Medulla oblongata (tissue), 1 donor: ENCODE measurements around the gene INHBE.

Experiments
- DNase-seq: peaks from one replicate; pipeline ENCODE4 v3.0.0-alpha.2; 2015; ENCODE audit errors: extremely low spot score

Gene INHBE

DNA sequence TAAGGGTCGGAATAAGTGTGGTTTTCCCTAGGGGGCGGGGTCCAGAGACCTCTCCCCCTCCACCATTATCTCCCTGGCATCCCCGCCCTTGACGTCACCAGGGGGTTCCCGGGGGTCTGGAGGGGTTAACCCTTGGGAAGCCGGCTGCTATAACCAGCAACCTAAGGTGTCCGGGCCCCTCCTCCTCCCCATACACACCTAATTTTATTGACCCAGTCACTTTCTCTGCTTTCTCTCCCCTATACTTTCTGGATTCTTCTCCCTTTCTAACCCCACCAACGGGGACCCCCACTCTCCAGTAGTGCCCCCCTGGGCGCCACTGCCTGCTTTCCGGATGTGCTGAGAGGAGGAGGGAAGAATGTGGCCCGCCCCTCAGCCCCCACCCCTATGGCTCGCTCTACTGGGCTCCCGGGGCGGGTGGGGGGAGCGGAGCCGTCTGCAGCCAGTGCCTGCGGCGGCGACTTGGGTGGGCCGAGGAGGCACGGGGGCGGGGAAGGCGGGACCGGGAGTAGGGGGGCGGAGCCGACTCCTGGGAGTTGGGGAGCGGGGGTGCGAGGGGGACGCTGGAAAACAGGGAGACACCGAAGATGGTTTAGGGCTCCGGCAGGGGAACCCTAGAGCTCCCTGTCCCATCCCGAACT lies 6.3 kb downstream of the INHBE start:
- DNase-seq: peak; percentile 41

DNA sequence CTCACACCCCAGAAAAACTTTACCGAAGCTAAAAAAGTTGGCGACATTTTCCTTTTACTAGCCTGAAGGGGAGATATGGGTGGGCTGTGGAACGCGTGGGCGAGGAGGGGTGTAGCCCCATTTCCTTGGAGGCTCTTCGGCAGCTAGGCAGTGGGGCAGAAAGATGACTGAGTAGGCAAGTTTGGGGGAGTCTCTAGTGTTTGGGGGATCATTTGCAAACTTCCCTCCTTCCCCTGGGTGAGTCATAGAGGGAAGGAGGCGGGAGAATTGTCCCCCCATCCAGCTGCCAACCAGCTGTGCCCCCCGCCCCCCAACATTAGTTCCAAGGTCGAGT lies 6.8 kb downstream of the INHBE start:
- DNase-seq: no peak

- DNase-seq: peak; percentile 88
Observed at GRCh38 chr12:57462251-57462911, 7.3 kb downstream of the INHBE start.

DNA sequence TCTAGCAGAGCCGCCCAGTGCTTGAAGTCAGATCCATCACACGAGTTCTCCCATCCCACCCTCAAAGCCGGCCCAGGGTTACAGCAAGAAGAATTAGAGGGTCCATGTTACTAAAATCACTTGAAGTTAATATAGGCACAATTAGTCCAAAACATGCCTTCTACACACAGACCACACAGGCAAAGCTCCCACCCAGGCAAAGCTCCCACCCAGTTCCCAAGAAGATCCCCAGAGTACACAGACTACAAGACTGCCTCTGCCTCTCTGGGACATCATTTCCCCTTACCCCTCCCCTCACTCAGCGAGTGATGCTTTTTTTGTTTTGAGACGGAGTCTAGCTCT lies 7.8 kb downstream of the INHBE start:
- DNase-seq: no peak

GRCh38 chr12:57464569-57464968 lies 9.5 kb downstream of the INHBE start:
- no peak for DNase-seq

- no peak for DNase-seq
Observed at GRCh38 chr12:57465030-57465746, 10.1 kb downstream of the INHBE start.

- DNase-seq: no peak
Observed at GRCh38 chr12:57465747-57466505, 10.8 kb downstream of the INHBE start.

DNA sequence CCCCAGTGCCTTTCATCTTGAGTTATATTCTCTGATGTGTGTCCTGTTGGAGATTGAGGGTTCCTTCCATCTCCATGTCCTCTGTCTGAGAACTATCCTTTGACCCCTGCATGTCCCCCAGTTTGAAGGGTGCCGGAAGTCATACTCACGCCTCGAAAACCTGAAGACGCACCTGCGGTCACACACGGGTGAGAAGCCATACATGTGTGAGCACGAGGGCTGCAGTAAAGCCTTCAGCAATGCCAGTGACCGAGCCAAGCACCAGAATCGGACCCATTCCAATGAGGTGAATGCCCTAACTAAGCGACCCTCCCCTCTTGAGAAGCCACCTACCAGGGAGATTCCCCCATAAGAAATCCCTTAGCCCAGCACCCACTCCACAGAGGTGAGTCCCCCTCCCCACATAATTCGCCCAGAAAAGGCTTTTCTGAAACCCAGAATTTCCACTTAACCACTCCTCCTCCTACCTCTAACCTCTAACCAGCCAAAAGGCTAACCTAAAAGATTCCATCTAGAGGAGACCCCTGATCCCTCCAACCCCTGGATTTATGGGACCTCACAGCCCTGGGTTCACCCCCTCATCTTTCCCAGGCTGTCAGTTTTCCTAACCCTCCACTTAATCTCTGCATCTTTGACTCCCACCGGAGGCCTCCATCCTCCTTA lies 12.2 kb downstream of the INHBE start:
- no peak for DNase-seq

GRCh38 chr12:57467915-57468314 lies 12.8 kb downstream of the INHBE start:
- DNase-seq: no peak

GRCh38 chr12:57469296-57470164 lies 14.4 kb downstream of the INHBE start:
- no peak for DNase-seq

GRCh38 chr12:57470286-57470969 lies 15.3 kb downstream of the INHBE start:
- no peak for DNase-seq

DNA sequence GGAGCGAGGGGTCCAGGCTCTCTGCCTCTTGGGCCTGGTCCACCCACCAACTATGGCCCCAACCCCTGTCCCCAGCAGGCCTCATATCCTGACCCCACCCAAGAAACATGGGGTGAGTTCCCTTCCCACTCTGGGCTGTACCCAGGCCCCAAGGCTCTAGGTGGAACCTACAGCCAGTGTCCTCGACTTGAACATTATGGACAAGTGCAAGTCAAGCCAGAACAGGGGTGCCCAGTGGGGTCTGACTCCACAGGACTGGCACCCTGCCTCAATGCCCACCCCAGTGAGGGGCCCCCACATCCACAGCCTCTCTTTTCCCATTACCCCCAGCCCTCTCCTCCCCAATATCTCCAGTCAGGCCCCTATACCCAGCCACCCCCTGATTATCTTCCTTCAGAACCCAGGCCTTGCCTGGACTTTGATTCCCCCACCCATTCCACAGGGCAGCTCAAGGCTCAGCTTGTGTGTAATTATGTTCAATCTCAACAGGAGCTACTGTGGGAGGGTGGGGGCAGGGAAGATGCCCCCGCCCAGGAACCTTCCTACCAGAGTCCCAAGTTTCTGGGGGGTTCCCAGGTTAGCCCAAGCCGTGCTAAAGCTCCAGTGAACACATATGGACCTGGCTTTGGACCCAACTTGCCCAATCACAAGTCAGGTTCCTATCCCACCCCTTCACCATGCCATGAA lies 16.0 kb downstream of the INHBE start:
- no peak for DNase-seq

DNA sequence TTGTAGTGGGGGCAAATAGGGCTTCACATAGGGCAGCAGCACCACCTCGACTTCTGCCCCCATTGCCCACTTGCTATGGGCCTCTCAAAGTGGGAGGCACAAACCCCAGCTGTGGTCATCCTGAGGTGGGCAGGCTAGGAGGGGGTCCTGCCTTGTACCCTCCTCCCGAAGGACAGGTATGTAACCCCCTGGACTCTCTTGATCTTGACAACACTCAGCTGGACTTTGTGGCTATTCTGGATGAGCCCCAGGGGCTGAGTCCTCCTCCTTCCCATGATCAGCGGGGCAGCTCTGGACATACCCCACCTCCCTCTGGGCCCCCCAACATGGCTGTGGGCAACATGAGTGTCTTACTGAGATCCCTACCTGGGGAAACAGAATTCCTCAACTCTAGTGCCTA lies 16.6 kb downstream of the INHBE start:
- no peak for DNase-seq

GRCh38 chr12:57472391-57472790 lies 17.3 kb downstream of the INHBE start:
- DNase-seq: no peak

DNA sequence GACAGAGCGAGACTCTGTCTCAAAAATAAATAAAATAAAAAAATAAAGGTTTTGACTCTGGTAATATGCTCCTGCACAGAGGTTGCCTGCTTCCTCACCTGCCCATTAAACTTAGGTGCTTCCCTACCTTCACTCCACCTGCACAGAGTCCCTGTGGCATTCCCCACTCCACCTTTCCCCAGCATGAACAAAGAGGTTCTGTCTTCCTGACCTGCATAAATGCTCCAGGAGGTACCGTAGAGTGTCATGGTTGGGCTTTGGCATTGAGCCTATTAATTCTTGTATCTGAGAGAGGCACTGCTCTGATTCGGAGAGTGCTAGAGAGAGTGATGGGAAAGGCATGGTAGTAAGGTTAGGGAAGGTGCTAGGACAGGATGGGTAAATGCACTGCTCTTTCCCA lies 18.3 kb downstream of the INHBE start:
- DNase-seq: no peak

GRCh38 chr12:57473886-57474285 lies 18.8 kb downstream of the INHBE start:
- no peak for DNase-seq

DNA sequence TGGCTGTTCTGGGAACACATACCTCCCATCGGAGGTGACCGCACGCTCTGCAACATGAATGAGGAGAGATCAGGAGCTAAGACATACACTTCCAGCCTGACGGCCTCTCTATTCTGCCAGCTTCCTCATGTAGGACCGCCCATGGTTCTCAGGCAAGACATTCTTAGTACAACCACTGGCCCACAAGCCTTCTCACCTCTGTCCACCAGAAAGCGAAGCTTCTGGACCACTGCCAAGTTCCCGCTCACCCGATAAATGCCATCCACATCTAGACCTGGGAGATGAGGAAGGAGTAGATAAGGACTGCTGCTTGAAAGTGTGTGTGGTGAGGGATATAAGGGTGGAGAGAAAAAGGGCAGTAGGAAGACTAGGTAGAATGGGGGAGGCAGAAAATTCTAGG lies 19.3 kb downstream of the INHBE start:
- DNase-seq: no peak

DNA sequence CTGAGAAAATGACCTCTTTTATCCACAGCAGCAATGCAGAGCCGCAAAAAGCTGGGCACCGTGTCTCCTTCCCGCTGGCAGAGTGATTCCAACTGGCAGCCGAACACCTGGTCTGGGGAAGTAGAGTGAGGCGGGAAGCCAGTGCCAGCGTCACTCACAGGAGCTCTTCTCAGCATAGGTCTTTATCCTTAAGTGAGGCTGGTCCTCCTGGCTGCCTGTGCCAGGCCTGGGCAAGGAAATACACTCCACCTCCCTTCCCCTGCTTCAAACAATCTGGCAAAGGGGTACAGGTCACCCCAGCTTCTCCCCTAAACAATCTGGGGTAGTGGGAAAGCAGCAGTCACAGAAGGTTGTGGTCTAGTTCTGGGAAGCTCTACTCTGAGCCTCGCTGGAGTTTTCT lies 19.8 kb downstream of the INHBE start:
- DNase-seq: no peak

- DNase-seq: no peak
Observed at GRCh38 chr12:57475271-57476161, 20.4 kb downstream of the INHBE start.
